ENCODE measurements around the gene MBNL1.

DNA sequence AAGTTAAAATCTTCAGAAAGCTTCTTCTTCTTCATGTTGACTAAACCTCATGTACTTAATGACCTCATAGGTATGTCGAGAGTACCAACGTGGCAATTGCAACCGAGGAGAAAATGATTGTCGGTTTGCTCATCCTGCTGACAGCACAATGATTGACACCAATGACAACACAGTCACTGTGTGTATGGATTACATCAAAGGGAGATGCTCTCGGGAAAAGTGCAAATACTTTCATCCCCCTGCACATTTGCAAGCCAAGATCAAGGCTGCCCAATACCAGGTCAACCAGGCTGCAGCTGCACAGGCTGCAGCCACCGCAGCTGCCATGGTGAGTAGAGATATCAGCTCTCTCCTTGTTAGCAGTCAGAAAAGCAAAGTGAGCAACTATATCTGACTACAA is 176.5 kb downstream of the MBNL1 start:
- TF ChIP-seq, protein P1, sequence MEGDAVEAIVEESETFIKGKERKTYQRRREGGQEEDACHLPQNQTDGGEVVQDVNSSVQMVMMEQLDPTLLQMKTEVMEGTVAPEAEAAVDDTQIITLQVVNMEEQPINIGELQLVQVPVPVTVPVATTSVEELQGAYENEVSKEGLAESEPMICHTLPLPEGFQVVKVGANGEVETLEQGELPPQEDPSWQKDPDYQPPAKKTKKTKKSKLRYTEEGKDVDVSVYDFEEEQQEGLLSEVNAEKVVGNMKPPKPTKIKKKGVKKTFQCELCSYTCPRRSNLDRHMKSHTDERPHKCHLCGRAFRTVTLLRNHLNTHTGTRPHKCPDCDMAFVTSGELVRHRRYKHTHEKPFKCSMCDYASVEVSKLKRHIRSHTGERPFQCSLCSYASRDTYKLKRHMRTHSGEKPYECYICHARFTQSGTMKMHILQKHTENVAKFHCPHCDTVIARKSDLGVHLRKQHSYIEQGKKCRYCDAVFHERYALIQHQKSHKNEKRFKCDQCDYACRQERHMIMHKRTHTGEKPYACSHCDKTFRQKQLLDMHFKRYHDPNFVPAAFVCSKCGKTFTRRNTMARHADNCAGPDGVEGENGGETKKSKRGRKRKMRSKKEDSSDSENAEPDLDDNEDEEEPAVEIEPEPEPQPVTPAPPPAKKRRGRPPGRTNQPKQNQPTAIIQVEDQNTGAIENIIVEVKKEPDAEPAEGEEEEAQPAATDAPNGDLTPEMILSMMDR (IDR thresholded peaks at IDR 0.05) = no peak
- TF ChIP-seq EZH2 (IDR thresholded peaks at IDR 0.05) (no peak), EZH2phosphoT487 (IDR thresholded peaks at IDR 0.05) (no peak)

All from neural progenitor cell (in vitro differentiated cells).